ENCODE data around the gene RPS6KA2.
"Not testable (repeated sequence)": the region's sequence is repeated elsewhere in the genome, so short reads cannot be mapped to it uniquely, and the experiment has no call there.

Gene RPS6KA2

GRCh38 chr6:166381733-166382499, 245.1 kb downstream of the RPS6KA2 start:
- peak in 3 of 4 experiments; percentile 46 to 61 (median 51) for DNase-seq (ENCODE audit: low read depth in 4 of 4, low spot score in 1 of 4)

DNA sequence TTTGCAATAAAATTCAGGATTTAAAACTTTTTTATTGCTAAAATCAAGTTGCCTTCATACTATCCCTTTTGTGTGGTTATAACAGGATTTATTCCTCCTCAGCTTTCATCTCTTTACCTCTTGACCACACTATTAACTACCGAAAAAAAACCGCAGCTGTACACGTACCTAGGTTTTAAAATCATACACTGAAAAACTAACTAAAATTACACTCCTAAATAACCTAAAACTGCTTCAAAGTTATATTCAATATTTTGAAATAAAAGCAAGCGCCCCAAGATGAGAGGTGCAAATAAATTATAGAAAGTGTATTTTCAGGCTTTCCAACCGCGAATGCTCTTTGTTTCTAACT, 245.7 kb downstream of the RPS6KA2 start:
- no peak for DNase-seq (ENCODE audit: low read depth in 4 of 4, low spot score in 1 of 4)

DNA sequence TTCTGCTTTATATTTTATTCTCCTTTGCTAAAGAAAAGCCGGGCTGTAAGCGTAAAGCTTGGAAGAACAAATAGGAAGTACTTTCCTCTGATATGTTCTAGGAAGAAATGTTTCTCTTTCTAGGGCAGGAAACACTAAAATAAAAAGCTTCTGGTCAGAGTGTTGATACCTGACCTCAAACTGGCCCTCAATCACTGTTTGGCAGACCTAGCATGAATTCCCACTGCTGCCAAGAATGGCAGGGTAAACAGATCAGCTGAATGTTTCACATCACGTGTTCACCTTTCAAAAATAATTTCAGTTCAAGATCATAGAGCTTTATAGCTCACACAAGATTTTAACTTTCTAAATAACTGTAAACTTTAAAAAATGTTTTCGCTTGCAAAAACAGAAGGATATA, 247.3 kb downstream of the RPS6KA2 start:
- no peak for DNase-seq (ENCODE audit: low read depth in 4 of 4, low spot score in 1 of 4)

GRCh38 chr6:166379103-166379586, 247.9 kb downstream of the RPS6KA2 start:
- no peak for DNase-seq (ENCODE audit: low read depth in 4 of 4, low spot score in 1 of 4)

- DNase-seq (ENCODE audit: low read depth in 4 of 4, low spot score in 1 of 4) = no peak
Observed at GRCh38 chr6:166377721-166378120, 249.3 kb downstream of the RPS6KA2 start.

DNA sequence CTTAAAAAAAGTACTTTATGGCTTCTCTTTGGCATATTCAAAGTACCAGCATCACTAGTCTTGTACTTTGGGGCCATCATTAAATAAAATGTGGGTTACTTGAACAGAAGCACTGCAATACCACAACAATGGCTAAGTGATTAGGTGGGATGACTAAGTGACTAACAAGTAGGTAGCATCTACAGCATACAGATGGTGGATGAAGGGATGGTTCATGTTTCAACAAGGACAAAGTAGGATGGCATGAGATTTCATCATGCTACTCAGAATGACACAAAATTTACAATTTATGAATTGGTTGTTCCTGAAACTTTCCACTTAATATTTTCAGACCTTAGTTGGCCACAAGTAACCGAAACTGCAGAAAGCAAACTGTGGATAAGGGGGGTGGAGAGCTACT, 252.0 kb downstream of the RPS6KA2 start:
- no peak for DNase-seq (ENCODE audit: low read depth in 4 of 4, low spot score in 1 of 4)

DNA sequence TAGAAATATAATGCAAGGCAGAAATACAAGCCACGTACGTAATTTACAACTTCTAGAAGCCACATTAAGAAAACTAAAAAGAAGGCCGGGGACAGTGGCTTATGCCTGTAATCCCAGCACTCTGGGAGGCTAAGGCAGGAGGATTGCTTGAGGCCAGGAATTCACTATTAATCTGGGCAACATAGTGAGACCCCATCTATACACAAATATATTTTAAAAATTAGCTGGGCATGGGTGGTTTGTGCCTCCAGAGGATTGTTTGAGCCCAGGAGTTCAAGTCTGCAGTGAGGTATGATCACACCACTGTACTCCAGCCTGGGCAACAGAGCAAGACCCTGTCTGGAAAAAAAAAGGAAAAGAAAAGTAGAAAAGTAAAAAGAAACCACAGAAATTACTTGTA, 256.6 kb downstream of the RPS6KA2 start:
- DNase-seq (ENCODE audit: low read depth in 4 of 4, low spot score in 1 of 4) = no peak

DNA sequence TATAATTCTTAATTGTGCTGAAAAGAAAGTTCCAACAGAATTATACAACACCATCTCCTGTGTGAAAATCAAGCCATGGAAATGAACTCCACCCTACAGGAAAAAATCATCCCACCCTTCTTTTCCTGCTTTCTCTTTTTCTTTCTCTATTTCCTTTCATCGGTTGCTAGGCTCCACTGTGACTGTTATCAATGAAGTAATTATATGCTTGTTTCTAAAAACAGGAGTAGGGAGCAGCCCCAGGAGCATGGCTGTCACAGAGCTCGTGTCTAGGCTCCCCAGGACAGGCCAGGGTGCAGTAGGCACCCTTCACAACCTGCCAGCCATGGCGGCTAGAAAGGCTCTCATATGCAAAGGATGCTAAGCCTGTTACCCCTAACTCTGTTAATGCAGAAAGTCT, 257.3 kb downstream of the RPS6KA2 start:
- DNase-seq (ENCODE audit: low read depth in 4 of 4, low spot score in 1 of 4) = no peak

DNA sequence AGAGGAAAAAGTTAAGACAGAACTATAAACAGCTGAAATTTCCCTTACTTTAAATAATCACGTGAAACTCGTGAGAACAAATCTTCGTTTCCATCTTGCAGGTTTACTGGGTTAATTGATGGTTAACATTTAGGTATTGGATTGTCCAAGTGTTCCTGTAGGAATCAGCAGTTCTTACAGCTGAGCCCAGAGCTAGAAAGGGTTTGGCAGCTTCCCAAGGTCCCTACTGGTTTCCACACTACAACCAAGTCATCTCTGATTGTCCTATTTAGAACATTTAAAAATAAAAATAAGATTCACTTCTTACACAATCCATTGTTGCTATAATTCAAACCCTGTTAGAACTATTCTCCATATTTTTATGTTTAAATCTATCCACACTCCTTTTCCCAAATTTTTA, 260.1 kb downstream of the RPS6KA2 start:
- no peak for DNase-seq (ENCODE audit: low read depth in 4 of 4, low spot score in 1 of 4)

GRCh38 chr6:166365806-166366205, 261.2 kb downstream of the RPS6KA2 start:
- DNase-seq (ENCODE audit: low read depth in 4 of 4, low spot score in 1 of 4) = no peak

- no peak for DNase-seq (ENCODE audit: low read depth in 4 of 4, low spot score in 1 of 4)
Observed at GRCh38 chr6:166365221-166365620, 261.8 kb downstream of the RPS6KA2 start.

- no peak for DNase-seq (ENCODE audit: low read depth in 4 of 4, low spot score in 1 of 4)
Observed at GRCh38 chr6:166364456-166364855, 262.6 kb downstream of the RPS6KA2 start.

DNA sequence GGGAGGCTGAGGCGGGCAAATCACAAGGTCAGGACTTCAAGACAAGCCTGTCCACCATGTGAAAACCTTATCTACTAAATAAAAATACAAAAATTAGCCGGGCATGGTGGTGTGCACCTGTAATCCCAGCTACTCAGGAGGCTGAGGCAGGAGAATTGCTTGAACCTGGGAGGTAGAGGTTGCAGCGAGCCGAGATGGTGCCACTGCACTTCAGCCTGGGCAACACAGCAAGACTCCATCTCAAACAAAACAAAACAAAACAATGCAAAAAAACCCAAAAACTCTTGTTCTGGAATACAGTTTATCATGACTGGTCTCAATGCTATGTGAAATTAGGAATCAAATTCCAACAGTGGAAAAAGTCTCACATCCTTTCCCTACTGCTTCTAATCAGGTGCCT, 264.6 kb downstream of the RPS6KA2 start:
- not testable (repeated sequence) for DNase-seq (ENCODE audit: low read depth in 4 of 4, low spot score in 1 of 4)

DNA sequence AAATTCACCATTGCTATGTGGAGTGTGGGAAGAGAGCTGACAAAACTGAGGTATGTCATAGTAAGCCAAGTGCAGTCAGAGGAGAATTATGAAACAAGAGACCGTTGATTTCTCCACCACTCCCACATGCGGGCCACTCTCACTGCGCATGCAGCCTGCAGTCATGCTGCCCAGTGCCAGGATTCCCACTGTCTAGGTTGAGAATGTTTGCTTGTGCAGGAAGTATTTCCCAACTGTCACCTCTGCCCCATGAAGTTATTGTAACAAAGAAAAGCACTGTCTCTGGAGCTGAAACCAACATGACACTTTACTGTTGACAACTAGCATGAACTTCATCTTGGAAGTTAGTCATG, 266.0 kb downstream of the RPS6KA2 start:
- no peak for DNase-seq (ENCODE audit: low read depth in 4 of 4, low spot score in 1 of 4)

- no peak for DNase-seq (ENCODE audit: low read depth in 4 of 4, low spot score in 1 of 4)
Observed at GRCh38 chr6:166360243-166361076, 266.6 kb downstream of the RPS6KA2 start.
